Stomach (tissue), 9 donors: Measurements from ENCODE around the gene MAGI2. TPM values are rescaled to one million over a fixed set of nuclear protein-coding genes. Genes with fewer than 3 reads are reported as not detected.

Source experiments
- DNase-seq, 2 donors: peaks; one replicate each; pipeline versions ENCODE4 v3.0.0 to v3.0.0-alpha.2; 2013 to 2019
- H3K27ac ChIP-seq, 5 donors: fragments of 200-600 bp in 4 of 5; sonication (generic) in 4 of 5; one replicate each; pipeline ENCODE4 v1.5.1; 2013 to 2019; ENCODE audit warnings: mild to moderate bottlenecking in 1 of 5, moderate library complexity in 1 of 5
- H3K27me3 ChIP-seq, 3 donors: fragments of 200-600 bp; sonication (generic); one replicate each; pipeline ENCODE4 v1.5.1; 2017 to 2019; ENCODE audit warnings: mixed run types in 1 of 3
- H3K36me3 ChIP-seq, 4 donors: fragments of 200-600 bp; sonication (generic); 1 replicate in 3 of 4; 2 replicates in 1 of 4; pipeline ENCODE4 v1.5.1; 2016 to 2019
- H3K4me1 ChIP-seq, 4 donors: fragments of 200-600 bp; sonication (generic); one replicate each; pipeline ENCODE4 v1.5.1; 2016 to 2019
- H3K4me3 ChIP-seq, 4 donors: fragments of 200-600 bp; sonication (generic) in 3 of 4; one replicate each; pipeline ENCODE4 v1.5.1; 2016 to 2019; ENCODE audit warnings: mild to moderate bottlenecking in 1 of 4
- H3K9me3 ChIP-seq, 4 donors: fragments of 200-600 bp; sonication (generic); one replicate each; pipeline ENCODE4 v1.5.1; 2016 to 2019
- EP300 ChIP-seq: sonication (generic); formaldehyde crosslinking; IDR thresholded peaks from one replicate; pipeline ENCODE4 v1.6.1; 2017; ENCODE audit warnings: antibody characterized with exemption
- POLR2A ChIP-seq, 4 donors: fragments of 450-650 bp; IDR thresholded peaks; one replicate each; pipeline ENCODE4 v1.6.1; 2016; ENCODE audit warnings: antibody characterized with exemption in 4 of 4, control low read depth in 2 of 4, mild to moderate bottlenecking in 1 of 4, moderate library complexity in 1 of 4
- POLR2AphosphoS5 ChIP-seq, 3 donors: sonication (generic); formaldehyde crosslinking; IDR thresholded peaks; one replicate each; pipeline ENCODE4 v1.6.1; 2016; ENCODE audit warnings: antibody characterized with exemption in 3 of 3
- WGBS, 5 donors: extraction: QIAGEN DNeasy Blood & Tissue Kit in 3 of 5; methylation state at CpG; one replicate each; pipeline versions ENCODE4 v1.1.5 to v1.1.7; 2013 to 2018; 5-methylcytosine and 5-hydroxymethylcytosine counted together
- intact Hi-C: fragments of 100-400 bp; cut with DNase I; formaldehyde crosslinking; loops from one replicate; pipeline ENCODE4 v1.15.1; 2023; ENCODE audit warnings: low total_unique reads
- polyA plus RNA-seq, 3 donors: library from polyadenylated mRNA; stranded (reverse); fragments of 200-250 nt; gene quantifications; one replicate each; pipeline ENCODE4 v1.2.3, GENCODE V29; 2013
- total RNA-seq, 5 donors: library from RNA; depleted of rRNA; stranded (reverse); fragments of >200 nt; gene quantifications; one replicate each; pipeline versions ENCODE4 v1.1.0 to v1.2.3, GENCODE V29; 2014 to 2016
- TF ChIP-seq, protein P1 (sequence below), 7 experiments: fragments of 450-650 bp in 4 of 7; fragments of 200-600 bp in 3 of 7; sonication (generic) in 3 of 7; IDR thresholded peaks; one replicate each; pipeline ENCODE4 v1.5.1; 2016 to 2019; ENCODE audit warnings: antibody characterized with exemption in 7 of 7, control low read depth in 2 of 7, mild to moderate bottlenecking in 1 of 7
- donor health status: healthy with polysubstance abuse.
- donor health status: Bipolar disorder and iron deficiency.
- donor health status: healthy.

Gene MAGI2
- total and polyA plus RNA-seq, 8 donors, result 0.92 to 53.9 (median 5.8) TPM

DNA sequence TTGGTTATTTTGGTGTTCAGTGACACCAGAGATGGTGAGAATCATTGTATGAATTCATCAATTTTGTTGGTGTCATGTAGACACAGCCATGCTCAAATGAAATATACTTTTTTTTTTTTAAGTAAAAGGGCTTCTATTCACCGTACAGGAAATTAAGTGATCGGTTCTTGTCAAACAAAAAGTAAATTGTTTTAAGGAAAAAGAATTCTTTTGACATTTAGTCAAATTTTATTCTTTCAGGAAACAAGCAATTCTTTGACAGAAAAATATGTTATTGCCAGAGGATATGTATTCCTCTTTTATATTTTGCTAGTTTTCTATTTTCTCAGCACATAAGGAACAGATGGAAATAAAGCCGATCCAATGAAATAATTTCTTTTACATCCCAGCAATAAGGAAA, 551.9 kb downstream of the MAGI2 start:
- WGBS, 5 donors, result 78 to 93% (median 92%) methylated on average over 3 of the region's 3 CpGs
- Histone ChIP-seq H3K9me3 (peaks cover 0 to 3% (median 0%) of the 10 kb centered on the region in 4 donors), H3K4me1 (no peaks in the 10 kb centered on the region), H3K27me3 (no peaks in the 10 kb centered on the region), H3K36me3 (no peaks in the 10 kb centered on the region), H3K27ac (no peak overlapping the region), H3K4me3 (no peak overlapping the region)
- TF ChIP-seq POLR2AphosphoS5 (IDR thresholded peaks at IDR 0.05) (no peak), EP300 (no peak), POLR2A (IDR thresholded peaks at IDR 0.05) (no peak)
- TF ChIP-seq, protein P1, sequence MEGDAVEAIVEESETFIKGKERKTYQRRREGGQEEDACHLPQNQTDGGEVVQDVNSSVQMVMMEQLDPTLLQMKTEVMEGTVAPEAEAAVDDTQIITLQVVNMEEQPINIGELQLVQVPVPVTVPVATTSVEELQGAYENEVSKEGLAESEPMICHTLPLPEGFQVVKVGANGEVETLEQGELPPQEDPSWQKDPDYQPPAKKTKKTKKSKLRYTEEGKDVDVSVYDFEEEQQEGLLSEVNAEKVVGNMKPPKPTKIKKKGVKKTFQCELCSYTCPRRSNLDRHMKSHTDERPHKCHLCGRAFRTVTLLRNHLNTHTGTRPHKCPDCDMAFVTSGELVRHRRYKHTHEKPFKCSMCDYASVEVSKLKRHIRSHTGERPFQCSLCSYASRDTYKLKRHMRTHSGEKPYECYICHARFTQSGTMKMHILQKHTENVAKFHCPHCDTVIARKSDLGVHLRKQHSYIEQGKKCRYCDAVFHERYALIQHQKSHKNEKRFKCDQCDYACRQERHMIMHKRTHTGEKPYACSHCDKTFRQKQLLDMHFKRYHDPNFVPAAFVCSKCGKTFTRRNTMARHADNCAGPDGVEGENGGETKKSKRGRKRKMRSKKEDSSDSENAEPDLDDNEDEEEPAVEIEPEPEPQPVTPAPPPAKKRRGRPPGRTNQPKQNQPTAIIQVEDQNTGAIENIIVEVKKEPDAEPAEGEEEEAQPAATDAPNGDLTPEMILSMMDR (IDR thresholded peaks at IDR 0.05), result no peak
- DNase-seq, result no peak
- intact Hi-C loops, result no loop called here

DNA sequence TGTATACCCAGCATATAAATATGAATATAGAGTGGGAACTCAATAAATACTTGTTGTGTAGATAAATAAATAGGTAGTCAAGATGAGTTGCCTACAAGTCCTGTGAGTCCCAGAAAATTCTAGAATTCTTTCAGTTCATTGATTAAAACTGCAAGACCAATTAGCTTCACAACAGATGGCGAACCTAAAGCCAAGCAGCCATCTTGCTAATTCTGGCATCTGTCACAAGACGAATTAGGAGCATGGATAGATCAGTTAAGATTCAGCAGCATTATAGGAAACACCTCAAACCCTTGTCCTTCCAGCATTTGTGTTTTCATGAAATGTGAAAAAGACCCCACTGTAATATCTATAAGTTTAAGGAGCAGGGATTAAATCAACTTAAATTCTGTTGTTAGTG, 552.7 kb downstream of the MAGI2 start:
- no peak for DNase-seq
- Histone ChIP-seq H3K27me3 (no peaks in the 10 kb centered on the region), H3K36me3 (no peaks in the 10 kb centered on the region), H3K9me3 (peaks cover 0 to 3% (median 0%) of the 10 kb centered on the region in 4 donors), H3K27ac (no peak overlapping the region), H3K4me3 (no peak overlapping the region), H3K4me1 (no peaks in the 10 kb centered on the region)
- TF ChIP-seq EP300, result no peak
- TF ChIP-seq, protein P1 (IDR thresholded peaks at IDR 0.05), result no peak
- TF ChIP-seq POLR2A (IDR thresholded peaks at IDR 0.05), result no peak
- no peak for TF ChIP-seq POLR2AphosphoS5 (IDR thresholded peaks at IDR 0.05)
- intact Hi-C loops, result no loop called here
- WGBS, 5 donors, result 82 to 94% (median 86%) methylated on average over 2 of the region's 2 CpGs

GRCh38 chr7:78895393-78895792, 558.1 kb downstream of the MAGI2 start:
- no peak overlapping the region for H3K27ac ChIP-seq
- TF ChIP-seq POLR2A (IDR thresholded peaks at IDR 0.05), result no peak
- TF ChIP-seq EP300, result no peak
- no peak for TF ChIP-seq POLR2AphosphoS5 (IDR thresholded peaks at IDR 0.05)
- TF ChIP-seq, protein P1 (IDR thresholded peaks at IDR 0.05), result no peak
- H3K4me3 ChIP-seq, result no peak overlapping the region
- H3K27me3 ChIP-seq, result no peaks in the 10 kb centered on the region
- 36 to 49% (median 42%) methylated on average over 3 of the region's 3 CpGs for WGBS, 5 donors
- H3K4me1 ChIP-seq, result no peaks in the 10 kb centered on the region
- no peak for DNase-seq
- no peaks in the 10 kb centered on the region for H3K36me3 ChIP-seq
- intact Hi-C loops, result no loop called here
- peaks cover 0 to 3% (median 0%) of the 10 kb centered on the region in 4 donors for H3K9me3 ChIP-seq

DNA sequence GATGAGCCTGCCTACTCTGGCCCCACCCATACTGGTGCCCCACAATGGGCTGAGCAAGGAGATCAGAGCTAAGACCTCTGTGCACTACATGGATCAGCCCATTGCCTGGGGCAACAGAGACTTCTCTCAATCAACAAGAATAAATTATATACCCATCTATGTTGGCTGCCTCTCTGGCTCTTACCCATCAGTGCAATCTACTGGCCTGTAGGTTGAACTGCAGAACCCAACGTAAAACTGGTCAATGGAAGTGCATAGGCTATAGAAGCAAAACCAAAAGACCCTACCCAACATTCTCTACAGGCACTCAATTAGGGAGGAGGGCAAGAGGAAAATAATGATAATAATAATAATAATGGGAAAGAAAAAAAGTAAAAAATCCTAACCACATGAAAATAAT, 574.3 kb downstream of the MAGI2 start:
- Histone ChIP-seq H3K4me1 (no peaks in the 10 kb centered on the region), H3K9me3 (peaks cover 0 to 50% (median 22%) of the 10 kb centered on the region in 4 donors), H3K36me3 (no peaks in the 10 kb centered on the region), H3K27me3 (no peaks in the 10 kb centered on the region), H3K27ac (no peak overlapping the region), H3K4me3 (no peak overlapping the region)
- intact Hi-C loops, result no loop called here
- DNase-seq, result no peak
- WGBS, 5 donors, result 69 to 85% (median 80%) methylated on average over 1 of the region's 1 CpG
- no peak for TF ChIP-seq POLR2AphosphoS5 (IDR thresholded peaks at IDR 0.05)
- TF ChIP-seq, protein P1 (IDR thresholded peaks at IDR 0.05), result no peak
- TF ChIP-seq POLR2A (IDR thresholded peaks at IDR 0.05), result no peak
- no peak for TF ChIP-seq EP300
